Prostate gland (tissue), 2 donors: ENCODE results near the gene NUMB. TPM values are rescaled to one million over a fixed set of nuclear protein-coding genes. Genes with fewer than 3 reads are reported as not detected.
A peak's percentile ranks its signal among the peaks of the same experiment; 100 is the strongest.

ENCODE experiments used
- DNase-seq: peaks from one replicate; pipeline ENCODE4 v3.0.0-alpha.2; 2019; ENCODE audit warnings: low spot score
- H3K27ac ChIP-seq, 2 donors: fragments of 200-600 bp; sonication (generic); 2 replicates each; pipeline ENCODE4 v1.5.1; 2017 to 2019
- H3K27me3 ChIP-seq: fragments of 200-600 bp; sonication (generic); replicated peaks from 2 replicates; pipeline ENCODE4 v1.5.1; 2019; ENCODE audit not compliant: insufficient read depth
- H3K36me3 ChIP-seq, 2 donors: fragments of 200-600 bp; sonication (generic); 1 replicate in 1 of 2; 2 replicates in 1 of 2; pipeline versions ENCODE4 v1.5.1 to v1.8.1; 2017 to 2019
- H3K4me1 ChIP-seq: fragments of 200-600 bp; sonication (generic); replicated peaks from 2 replicates; pipeline ENCODE4 v1.5.1; 2019
- H3K4me3 ChIP-seq, 2 donors: fragments of 200-600 bp; sonication (generic); 2 replicates each; pipeline ENCODE4 v1.5.1; 2017 to 2019
- H3K9me3 ChIP-seq: fragments of 200-600 bp; sonication (generic); 2 replicates; pipeline ENCODE4 v1.5.1; 2017
- CTCF ChIP-seq, 4 experiments: fragments of 200-600 bp in 2 of 4; fragments of 450-650 bp in 2 of 4; sonication (generic) in 2 of 4; IDR thresholded peaks; 1 replicate in 3 of 4; 2 replicates in 1 of 4; pipeline ENCODE4 v1.5.1; 2016 to 2019; ENCODE audit warnings: antibody characterized with exemption in 4 of 4, mild to moderate bottlenecking in 2 of 4, moderate library complexity in 2 of 4
- POLR2A ChIP-seq: fragments of 450-650 bp; IDR thresholded peaks from one replicate; pipeline ENCODE4 v1.6.1; 2016; ENCODE audit warnings: antibody characterized with exemption, mild to moderate bottlenecking
- POLR2AphosphoS5 ChIP-seq: sonication (generic); formaldehyde crosslinking; IDR thresholded peaks from one replicate; pipeline ENCODE4 v1.6.1; 2017; ENCODE audit warnings: antibody characterized with exemption
- WGBS: methylation state at CpG from one replicate; pipeline ENCODE4 v1.1.5; 2018; 5-methylcytosine and 5-hydroxymethylcytosine counted together
- intact Hi-C: fragments of 100-400 bp; cut with DNase I; formaldehyde crosslinking; loops from one replicate; pipeline ENCODE4 v1.14.2; 2022
- total RNA-seq, 2 donors: library from RNA; depleted of rRNA; stranded (reverse); fragments of >200 nt; gene quantifications; one replicate each; pipeline ENCODE4 v1.1.0, GENCODE V29; 2016

NUMB gene
- total RNA-seq, 2 donors from 2014 or later: 38.4 to 57.8 TPM

DNA sequence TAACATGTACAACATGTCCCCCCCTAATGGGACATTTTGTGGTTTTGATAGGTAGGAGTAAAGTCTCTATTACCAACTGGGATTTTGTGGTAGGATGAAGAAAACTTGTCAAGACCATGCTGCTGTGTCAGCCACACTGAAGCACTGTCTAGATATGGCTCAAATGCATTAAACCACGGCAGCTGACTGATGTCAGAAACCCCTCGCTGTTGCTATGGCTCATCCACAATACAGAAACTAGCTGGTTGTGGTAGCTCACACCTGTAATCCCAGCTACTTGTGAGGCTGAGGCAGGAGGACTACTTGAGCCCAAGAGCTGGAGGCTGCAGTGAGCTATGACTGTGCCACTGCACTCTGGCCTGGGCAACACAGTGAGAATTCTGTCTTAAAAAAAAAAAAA, 181.0 kb downstream of the NUMB start:
- WGBS: 86% methylated on average over 2 of the region's 2 CpGs
- no peaks in the 10 kb centered on the region for H3K36me3 ChIP-seq
- no peak for DNase-seq
- no peak for TF ChIP-seq CTCF (IDR thresholded peaks at IDR 0.05)
- no peaks in the 10 kb centered on the region for H3K9me3 ChIP-seq
- no peak overlapping the region for H3K27ac ChIP-seq
- no peaks in the 10 kb centered on the region for H3K4me1 ChIP-seq
- H3K27me3 ChIP-seq: no peaks in the 10 kb centered on the region
- no peak overlapping the region for H3K4me3 ChIP-seq
- intact Hi-C loops: no loop called here

GRCh38 chr14:73276836-73277235, 181.5 kb downstream of the NUMB start:
- Histone ChIP-seq H3K27me3 (no peaks in the 10 kb centered on the region), H3K36me3 (no peaks in the 10 kb centered on the region), H3K4me3 (no peak overlapping the region), H3K9me3 (no peaks in the 10 kb centered on the region), H3K4me1 (no peaks in the 10 kb centered on the region), H3K27ac (no peak overlapping the region)
- no peak for TF ChIP-seq POLR2A
- no peak for TF ChIP-seq CTCF (IDR thresholded peaks at IDR 0.05)
- no peak for TF ChIP-seq POLR2AphosphoS5
- intact Hi-C loops: no loop called here
- DNase-seq: no peak
- WGBS: 91% methylated on average over 7 of the region's 7 CpGs

DNA sequence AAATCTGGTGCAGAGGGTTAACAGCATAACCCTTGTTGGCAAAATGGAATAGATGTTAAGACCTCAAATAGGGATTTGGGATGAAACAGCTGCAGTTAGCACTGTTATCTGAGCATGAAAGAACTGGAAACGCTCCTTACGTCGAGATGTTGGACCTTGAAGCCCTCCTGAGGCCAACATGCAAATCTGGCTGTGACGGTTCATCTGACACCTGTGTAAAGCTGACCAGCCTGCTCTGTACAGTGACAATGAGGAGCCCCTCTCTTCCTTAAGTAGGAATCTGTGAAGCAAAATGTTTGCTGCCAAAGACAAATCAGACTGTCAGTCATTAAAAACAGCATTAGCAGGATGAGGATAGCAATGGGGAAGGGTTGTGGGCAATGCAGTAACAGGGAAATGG, 184.5 kb downstream of the NUMB start:
- TF ChIP-seq POLR2AphosphoS5 (no peak), CTCF (IDR thresholded peaks at IDR 0.05) (no peak), POLR2A (no peak)
- Histone ChIP-seq H3K4me1 (no peaks in the 10 kb centered on the region), H3K9me3 (no peaks in the 10 kb centered on the region), H3K36me3 (no peaks in the 10 kb centered on the region), H3K27me3 (no peaks in the 10 kb centered on the region), H3K4me3 (no peak overlapping the region), H3K27ac (no peak overlapping the region)
- intact Hi-C loops: no loop called here
- no peak for DNase-seq
- WGBS: 71% methylated on average over 4 of the region's 4 CpGs

- no peak for TF ChIP-seq CTCF (IDR thresholded peaks at IDR 0.05)
- no peak overlapping the region for H3K4me3 ChIP-seq
- no peaks in the 10 kb centered on the region for H3K4me1 ChIP-seq
- no peaks in the 10 kb centered on the region for H3K27me3 ChIP-seq
- 65% methylated on average over 6 of the region's 6 CpGs for WGBS
- no peak overlapping the region for H3K27ac ChIP-seq
- no peak for DNase-seq
- intact Hi-C loops: no loop called here
- no peaks in the 10 kb centered on the region for H3K9me3 ChIP-seq
- no peaks in the 10 kb centered on the region for H3K36me3 ChIP-seq
Observed at GRCh38 chr14:73272393-73272792, 186.0 kb downstream of the NUMB start.

DNA sequence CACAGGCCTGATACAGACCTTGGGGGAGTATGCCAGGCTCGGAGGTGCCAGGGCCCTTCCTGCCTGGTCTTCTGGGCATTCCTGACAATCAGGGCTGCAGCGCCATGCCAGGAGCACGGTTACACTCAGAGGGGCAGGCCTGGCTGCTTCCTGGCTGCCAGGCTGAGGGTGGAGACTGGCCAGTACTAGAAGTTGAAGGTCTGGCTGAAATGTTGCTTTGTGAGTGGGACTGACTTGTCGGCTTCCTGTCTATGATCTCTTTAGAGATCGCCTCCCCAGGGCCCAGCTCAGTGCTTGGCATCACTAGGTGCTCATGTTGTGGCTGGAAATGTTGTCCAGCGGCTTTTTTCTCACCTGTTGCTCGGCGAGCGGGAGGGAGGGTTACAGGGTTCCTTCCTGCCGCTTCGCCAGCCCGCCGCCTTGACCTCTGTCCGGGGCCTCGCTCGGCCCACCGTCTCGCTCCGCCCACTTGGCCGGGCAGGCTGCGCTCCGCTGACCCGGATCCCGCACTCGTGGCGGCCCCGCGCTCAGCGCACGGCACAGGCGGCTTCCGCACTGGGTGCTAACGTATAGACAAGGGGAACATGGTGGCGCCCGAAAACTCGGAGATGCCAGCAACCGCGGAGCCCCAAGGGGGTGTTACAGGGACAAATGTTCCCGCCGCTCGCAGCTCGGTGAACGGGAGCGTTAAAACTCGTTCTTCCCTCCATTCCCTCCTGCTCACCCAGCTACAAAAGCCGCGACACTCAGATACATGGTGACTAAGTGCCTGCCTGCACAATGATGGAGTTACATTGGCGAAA, 188.4 kb downstream of the NUMB start:
- intact Hi-C loops: no loop called here
- H3K4me1 ChIP-seq: no peaks in the 10 kb centered on the region
- DNase-seq: no peak
- H3K36me3 ChIP-seq: no peaks in the 10 kb centered on the region
- H3K4me3 ChIP-seq: peak overlapping the region; percentile 27 to 30
- no peaks in the 10 kb centered on the region for H3K9me3 ChIP-seq
- peak overlapping the region; percentile 23 for H3K27ac ChIP-seq
- H3K27me3 ChIP-seq: no peaks in the 10 kb centered on the region
- 4% methylated on average over 48 of the region's 48 CpGs for WGBS
- TF ChIP-seq POLR2A: no peak
- no peak for TF ChIP-seq POLR2AphosphoS5
- no peak for TF ChIP-seq CTCF (IDR thresholded peaks at IDR 0.05)
